ENCODE data around the gene CCDC34.
A peak's percentile ranks its signal among the peaks of the same experiment; 100 is the strongest.
"Not testable (repeated sequence)": the region's sequence is repeated elsewhere in the genome, so short reads cannot be mapped to it uniquely, and the experiment has no call there.

The CCDC34 gene

DNA sequence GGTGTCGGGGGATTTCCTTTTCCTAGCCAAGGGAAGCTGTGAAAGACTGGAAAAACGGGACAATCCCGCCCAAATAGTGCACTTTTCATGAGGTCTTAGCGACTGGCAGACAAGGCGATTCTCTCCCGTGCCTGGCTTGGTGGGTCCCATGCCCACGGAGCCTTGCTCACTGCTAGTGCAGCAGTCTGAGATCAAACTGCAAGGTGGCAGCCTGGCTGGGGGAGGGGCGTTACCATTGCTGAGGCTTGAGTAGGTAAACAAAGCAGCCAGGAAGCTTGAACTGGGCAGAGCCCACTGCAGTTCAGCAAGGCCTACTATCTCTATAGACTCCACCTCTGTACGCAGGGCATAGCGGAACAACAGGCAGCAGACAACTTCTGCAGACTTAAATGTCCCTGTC, 41.7 kb downstream of the CCDC34 start:
- not testable (repeated sequence) for DNase-seq

DNA sequence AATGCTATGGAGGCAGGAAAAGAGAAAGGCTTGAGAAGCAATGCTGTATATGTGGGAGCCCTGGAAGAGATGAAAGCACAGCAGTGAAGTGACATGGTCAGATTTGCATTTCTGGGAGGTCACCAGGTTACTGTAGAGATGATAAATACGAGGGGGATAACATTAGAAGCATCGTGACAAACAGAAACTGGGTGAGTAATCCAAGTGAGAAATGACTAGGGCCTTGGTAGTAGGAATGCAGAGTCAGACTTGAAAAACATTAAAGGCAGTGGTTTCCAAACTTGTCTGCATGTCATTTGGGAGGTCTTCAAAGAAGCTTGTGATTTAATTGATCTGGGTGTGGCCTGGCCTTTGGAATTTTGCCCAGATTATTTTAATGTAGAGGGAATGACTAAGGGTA, 43.9 kb downstream of the CCDC34 start:
- DNase-seq: no peak

DNA sequence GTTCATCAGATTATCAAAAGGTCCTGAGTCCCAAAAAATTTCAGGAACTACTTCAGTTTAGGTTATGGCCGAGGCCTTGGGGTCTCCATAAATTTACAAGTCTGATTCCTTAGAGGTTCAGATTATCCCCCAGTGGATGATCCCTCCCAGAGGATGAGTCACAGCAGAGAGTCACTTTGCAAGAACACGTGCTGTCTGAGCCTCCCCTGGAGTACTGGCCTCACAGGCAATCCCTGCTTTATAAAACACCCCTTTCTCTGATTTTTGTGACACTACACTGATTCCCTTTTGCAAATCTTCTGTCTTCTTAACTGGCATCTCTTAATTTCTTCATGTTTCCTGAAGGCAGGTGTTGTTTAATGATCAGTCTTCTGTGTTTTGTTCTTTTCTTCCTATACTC, 45.3 kb downstream of the CCDC34 start:
- DNase-seq: no peak

DNA sequence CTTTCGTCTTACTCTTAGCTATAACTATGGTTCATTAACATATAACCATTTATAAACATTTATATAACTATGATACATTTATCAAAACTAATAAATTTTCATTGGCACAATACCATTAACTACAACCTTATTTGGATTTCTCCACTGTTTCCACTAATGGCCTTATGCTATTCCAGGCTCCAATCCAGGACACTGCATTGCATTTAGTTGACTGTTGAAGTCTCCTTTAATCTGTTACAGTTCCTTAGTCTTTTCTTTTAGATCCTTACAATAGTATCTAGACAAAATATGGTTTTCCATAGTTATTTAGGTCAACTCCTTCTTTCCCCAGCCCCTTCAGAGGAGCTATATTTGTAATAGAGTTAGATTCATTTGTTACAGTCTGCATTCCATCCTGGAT, 47.2 kb downstream of the CCDC34 start:
- DNase-seq: no peak

DNA sequence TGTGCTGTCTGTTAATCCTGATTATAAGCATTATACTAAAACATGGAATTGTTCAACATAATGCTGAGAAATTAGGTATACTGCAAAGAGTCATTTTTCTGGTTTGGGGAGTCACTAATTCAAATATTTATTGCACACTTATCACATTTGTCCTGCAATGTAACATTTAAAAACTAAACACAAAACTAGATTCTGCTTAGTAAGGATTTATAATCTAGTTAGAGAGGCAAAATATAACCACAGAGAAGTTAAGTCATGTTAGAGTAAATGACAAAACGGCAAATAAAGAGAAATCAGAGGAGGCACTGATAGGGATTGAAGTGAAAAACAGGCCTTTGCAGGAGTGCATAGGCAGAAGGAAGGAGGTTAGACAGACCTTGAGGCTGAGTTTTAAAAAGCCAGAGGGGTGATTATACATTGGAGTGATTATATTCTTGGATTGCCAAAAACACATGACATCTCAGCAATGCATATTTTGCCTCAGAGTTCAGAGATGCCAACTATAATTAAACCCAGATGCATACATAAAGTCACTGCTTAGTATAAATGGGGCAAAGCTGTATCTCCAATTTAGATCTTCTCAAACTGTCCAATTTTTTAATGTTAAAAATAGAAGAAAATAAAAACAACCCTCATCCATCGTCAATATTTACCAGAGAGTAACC, 49.7 kb downstream of the CCDC34 start:
- DNase-seq: no peak

DNA sequence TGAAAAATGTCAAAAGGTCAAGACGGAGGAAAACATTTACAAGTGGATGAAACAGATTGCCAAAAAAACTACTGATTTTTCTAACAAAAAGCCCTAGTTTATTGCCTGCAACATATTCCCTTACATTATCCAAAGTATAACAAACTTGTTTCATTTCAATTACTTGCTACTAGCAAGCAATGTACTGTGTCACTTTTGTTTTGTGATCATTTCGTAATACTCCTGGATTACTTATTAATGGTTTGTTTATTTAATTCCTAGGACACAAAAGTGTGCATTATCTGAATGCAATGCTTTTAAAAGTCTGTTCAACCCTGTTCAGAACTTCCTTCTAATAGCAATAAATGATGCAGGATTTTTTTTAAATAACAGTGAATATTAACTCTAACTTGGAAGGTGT, 50.9 kb downstream of the CCDC34 start:
- DNase-seq: no peak

DNA sequence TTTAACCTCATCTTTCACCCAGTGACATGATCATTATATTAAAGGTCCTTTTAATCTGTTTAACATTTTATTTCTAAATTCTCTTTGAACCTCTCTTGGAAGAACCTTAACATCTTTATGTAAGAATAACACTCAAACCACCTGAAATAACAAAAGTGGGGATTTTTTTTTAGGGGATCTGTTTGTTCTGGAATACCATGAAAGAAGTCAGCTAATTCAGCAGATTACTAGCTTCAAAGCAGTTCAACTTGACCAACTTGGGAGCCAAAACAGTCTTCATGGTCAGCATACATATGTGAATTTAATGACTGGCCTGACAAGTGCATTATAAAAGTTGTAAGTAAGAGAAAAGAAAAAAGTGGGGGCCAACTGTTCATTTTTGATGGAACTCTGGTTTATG, 52.3 kb downstream of the CCDC34 start:
- no peak for DNase-seq

DNA sequence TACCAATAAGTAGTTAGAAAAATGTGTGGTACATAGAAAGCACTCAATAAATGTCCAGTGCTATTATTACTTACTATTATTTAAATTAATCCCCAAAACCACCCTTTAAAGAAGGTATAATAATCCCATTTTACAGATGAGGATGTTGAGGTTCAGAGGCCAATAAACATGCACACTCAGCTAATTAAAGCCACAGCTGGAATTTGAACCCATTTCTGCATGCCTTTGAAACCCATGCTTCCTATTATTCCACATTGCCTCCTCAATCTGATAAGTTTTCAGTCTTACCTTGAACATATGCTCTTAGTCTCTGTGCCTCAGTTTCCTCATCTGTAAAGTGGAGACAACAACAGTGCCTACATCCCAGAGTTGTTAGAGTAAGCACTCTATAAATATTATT, 52.8 kb downstream of the CCDC34 start:
- DNase-seq: no peak

DNA sequence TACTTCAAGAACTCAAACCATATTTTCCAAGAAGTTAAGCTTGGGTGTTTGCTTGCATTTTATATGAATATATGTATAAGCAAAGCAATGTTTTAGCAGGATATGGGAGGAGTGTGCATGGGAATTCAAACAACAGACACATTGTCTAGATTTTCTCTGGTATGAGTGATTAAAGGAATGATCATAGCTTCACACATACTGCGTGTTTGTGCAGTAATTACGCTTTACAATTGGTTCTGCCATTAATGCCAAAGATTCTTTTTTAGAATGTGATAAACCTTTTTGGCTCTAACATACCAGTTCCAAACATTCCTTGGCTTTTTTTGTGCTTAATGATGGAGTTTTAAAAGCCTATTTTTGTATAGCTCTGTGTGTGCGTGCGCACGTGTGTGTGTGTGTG, 54.0 kb downstream of the CCDC34 start:
- no peak for DNase-seq

DNA sequence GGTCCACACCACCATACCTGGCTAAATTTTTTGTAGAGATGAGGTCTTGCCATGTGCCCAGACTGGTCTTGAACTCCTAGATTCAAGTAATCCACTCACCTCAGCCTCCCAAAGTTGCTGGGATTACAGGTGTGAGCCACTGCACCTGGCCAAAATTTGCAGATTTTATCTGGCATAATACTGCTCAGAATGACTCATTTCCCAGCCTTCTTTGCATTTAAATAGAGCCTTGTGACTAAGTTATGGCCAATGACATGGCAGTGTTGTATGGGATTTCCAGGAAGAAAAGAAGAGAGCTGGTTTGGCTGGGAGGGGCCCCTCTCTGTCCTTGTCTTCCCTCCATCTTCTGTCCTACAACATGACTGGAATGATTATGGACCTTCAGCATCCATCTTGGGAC, 55.8 kb downstream of the CCDC34 start:
- DNase-seq: no peak

DNA sequence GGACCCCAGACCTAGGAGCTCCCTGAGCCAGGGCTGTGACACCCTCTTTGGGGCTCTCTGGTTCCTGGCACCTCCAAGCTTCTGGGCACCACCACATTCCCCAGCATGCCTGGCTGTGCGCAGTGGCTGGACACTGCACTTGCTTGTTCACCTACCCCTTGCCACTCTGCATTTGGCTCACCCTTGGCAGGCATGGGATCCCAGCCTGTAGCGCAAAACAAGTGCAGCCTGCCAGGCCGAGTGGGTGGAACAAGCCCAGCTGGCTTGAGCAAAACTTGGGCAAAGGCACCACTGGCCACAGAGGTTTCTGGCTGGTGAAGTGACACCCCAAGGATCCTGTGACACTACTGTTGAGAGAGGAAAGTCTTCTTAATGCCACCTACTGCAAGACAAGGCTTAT, 57.3 kb downstream of the CCDC34 start:
- DNase-seq: no peak

DNA sequence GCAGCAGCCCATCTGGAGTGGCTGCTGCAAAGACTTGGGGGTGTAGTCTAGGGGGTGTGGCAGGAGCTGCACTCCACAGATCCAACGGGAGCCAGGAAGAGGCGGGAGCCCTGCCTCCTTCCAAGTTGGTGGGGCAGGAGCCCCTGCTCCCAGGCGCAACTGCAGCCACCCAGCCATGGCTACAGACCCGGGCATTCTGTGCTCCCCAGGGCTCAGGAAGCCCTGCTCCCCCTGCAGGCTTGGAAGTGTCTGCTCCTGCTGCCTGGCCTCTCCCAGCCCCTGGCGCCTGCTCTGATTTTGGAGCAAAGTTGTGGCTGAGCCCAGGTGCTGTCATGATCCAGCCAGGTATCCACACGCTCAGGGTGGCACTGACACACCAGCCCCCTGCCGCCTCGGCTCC, 58.5 kb downstream of the CCDC34 start:
- no peak for DNase-seq

DNA sequence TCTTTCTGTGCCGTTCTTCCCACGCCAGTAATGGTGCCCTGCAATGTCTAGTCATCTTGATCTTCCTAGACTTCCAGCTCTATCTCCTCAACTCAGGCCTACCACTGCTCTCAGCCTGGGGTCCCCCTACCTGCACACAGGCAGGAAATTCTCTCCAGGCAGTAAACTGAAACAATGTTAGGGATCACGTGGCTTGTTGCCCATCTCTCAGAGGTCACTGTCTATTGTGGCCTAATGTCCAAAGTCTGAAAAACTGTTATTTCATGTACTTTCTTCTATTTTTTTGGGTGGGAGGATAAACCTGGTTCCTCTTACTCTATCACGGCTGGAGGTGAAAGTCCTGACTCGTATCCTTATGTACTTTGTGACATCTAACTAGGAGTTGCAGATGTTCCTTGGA, 59.1 kb downstream of the CCDC34 start:
- no peak for DNase-seq

DNA sequence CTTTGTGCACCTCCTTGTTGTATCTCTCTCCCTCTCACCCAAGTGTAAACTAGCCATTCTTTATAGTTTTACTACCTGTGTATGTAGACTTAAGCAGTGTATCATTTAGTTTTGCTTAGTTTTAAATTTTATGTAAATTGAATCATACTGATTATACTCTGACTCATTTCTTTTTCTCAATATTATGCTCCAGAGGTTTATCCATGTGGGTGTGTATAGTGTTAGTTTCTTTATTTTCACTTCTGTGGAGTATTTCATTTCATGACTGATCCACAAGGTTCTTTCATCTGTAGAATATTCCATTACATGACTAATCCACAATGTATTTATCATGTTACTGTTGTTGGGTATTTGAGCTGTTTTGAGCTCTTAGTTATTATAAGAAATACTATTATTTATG, 62.0 kb downstream of the CCDC34 start:
- no peak for DNase-seq

DNA sequence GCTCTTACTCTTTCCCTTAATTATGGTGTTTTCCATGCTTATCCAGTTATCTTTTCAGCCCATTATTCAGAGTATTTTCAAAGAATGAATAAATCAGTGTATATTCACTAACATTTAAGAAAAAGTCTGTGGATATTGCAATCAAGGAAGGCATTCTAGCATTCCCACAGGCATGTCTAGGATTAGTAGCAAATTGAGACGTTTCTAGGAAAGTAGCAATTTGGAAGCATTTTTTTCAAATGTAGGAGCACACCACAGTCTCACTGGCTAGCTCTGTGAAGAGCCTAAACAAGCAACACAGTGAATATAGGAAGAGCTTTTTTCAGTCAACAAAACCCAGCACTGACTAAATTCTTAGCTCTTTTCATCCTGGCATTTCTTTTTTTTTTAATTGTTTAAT, 65.4 kb downstream of the CCDC34 start:
- no peak for DNase-seq

DNA sequence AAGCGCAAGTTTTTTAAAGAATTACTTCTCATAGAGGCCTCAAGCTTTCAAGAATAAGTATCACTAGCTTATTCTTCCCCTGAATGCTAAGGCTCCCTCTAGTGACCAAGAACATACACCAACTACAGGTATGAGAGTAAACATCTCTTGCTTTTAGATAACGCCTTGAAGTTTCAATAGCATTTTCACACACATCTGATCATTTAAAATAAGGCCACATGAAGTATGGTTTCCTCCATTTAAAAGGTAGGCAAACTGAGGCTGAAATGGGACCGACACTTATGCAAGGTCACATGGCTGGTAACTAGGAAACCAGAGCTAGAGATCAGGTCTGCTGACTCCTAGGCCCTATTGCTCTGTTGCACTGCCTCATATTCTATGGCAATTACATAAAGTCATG, 66.5 kb downstream of the CCDC34 start:
- peak; percentile 30 for DNase-seq

DNA sequence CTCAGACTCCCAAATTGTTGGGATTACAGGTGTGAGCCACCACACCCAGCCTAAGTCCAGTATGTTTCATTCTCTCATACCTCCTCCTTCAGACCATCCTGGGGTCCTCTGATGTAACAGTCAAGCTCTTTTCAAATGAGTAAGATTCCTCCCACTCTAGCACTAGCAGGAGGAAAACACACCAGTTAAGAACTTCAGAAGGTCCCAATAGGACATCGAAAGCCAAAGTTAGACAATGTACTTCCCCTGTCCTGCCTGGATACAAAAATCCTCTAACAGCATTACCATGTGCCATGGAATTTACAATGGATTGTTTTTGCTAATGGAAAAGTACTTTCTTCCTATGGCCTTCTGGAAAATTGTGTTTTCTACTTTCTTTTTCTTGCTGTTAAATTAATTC, 67.1 kb downstream of the CCDC34 start:
- no peak for DNase-seq

DNA sequence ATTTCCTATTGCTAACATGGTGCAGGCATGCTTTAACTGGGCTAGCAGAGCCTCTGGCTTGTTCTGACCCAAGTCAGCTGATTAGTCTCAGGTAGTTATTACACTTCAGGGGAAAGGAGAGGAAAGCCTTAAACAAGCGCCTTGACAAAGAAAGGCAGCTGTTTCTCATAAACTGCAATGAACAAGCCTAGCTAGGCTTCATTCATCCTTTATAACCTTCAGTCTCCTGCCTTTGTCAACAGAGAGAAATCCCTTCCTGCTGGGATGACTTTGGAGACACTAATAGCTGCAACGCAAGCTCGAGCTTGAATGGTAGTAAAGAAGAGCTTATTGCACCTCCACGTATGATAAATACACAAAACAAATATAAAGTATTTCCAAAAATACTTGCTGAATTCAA, 68.4 kb downstream of the CCDC34 start:
- no peak for DNase-seq

DNA sequence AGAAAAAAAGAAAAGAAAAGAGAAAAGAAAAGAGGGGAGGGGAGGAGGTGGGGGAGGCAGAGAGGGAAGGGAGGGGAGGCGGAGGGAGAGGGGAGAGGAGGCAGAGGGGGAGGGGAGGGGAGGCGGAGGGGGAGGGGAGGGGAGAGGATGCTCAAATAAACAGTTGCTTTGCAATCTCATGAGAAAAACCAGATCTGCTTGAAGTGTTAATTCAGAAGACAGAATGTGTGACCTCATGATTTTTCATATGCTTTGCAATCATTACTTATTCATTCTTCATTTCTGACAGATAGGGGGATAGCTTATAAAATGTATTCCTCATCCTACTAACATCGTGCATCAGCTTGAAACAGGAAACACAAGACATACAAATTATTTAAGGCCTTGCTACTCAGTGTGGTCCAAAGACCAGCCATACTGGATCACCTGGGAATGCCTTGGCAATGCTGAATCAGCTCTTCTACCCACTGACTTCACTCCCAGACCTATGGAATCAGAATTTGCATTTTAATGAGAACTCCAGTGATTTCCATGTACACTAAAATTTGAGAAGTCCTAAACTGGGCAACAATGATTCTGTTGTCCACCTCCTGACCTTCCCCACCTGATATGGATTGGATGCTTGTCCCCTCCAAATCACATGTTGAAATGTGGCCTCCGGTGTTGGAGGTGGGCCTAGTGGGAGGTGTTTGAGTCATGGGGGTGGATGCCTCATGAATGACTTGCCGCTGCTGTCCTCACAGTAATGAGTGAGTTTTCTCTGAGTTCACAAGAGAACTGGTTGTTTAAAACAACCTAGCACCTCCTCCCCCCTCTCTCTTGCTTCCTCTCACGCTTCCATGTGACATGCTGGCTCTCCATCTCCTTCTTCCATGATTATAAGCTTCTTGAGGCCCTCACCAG, 69.2 kb downstream of the CCDC34 start:
- no peak for DNase-seq

DNA sequence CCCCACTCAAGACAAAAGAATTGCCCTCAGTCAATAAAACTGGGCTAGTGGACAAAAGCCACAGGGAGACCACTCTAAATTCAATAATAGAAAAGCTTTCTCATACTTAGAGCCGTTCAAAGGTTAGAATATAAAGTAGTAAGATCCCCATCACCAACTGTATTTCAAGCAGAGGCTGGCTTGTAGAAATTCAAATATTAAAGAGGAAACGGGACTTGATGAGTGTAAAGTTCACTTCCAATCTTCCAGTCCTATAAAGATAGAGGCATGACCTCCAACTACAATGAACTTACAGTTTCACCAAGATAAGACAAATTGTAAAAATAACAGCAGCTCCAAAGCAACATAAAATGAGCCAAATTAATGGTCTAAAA, 70.4 kb downstream of the CCDC34 start:
- DNase-seq: no peak

DNA sequence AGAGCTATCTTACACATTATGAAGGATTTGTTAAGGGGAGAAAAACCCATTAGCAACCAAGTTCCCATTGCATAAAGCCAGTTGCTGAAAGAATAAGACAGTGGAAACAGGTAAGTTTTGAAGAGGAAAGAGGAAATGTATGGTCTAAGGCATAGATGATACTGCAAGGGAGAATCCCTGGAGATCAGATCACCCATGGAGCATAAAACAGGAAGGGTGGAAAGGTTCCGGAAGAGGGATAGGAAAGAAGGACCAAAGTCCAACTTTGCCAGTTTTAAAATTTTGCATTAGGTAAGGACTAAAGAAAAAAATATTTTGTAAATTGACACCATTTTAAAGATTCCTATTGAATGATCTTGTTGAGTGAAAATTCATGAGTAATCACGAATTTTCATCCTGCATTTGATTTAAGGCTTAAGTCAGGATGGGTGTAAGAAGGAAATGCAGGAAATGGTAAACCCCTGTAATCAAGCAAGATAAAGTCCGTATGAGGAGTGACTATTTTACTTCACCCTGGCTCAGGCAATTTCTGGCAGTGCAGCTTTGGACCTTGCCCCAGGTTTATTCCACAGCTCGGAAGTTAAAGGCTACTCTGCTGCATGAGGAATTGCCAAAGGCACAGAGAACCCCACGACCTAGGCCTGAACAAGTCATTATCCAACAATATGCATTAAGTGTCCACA, 70.9 kb downstream of the CCDC34 start:
- DNase-seq: no peak

DNA sequence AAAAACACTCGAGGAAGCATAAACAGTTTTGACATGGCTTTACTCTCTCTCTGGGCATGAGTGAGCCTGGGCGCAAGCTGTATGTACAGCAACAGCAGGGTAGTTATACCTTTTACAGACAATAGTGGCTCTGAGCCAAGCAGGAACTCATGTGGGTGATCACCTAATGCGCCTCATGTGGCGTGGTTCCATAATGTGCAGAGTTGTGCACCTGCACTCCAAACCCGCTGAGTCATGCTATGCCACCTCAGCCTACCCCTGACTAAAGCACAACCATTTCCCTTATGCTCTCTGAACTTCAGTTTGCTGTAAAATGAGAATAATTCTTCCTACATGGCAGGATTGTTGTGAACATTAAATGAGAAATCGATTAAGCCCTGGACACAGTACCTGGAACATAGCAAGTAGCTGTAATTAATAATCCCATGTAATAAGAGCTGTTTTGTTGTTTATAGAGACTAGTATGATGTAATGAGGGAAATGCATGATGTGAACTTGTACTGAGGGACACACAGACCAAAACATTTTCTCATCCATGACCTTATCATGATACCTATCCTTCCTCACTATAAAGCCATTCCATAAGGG, 71.6 kb downstream of the CCDC34 start:
- DNase-seq: no peak

DNA sequence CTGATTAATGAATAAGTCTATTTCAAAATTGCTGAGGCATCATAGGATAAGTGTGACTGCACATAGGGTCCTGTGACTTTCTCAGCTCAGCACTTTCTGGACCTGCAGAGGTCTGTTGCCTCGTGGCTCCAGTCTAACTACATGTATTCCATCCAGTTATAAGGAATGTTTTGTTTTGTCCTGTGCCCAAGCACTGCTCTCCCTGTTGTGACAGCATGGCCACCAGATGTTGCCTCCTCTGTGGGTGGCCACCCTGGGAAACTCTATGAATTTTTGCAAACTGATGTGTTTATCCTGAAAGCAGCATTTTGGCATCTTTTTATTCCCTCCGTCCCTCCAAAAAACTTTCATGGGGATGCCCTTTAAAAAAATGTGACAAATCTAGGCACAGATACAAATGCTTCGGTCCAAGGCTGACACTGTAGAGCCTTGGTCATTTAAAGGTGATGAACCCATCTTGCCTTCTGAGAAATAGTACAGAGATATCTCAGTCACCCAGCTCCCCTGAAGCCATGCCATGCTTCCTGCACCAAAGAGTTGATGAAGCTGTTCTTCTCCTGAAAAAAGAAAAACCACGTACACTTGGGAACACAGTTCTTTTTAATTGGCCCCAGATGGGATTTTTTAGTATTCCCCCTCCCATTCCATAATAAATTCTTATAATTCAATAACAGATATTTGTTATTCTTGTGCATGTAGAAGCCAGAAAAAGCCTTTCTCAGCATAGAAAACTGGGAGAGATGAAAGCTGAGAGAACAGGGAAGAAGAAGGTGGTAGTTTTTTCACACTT, 72.6 kb downstream of the CCDC34 start:
- no peak for DNase-seq
